GM12892 (cell line): ENCODE measurements around the gene CACNA1F.

Experiments used
- POLR2AphosphoS5 ChIP-seq: IDR thresholded peaks from 2 replicates; pipeline ENCODE4 v1.6.1; 2011; ENCODE audit warnings: low read depth, low read length, control low read depth
- TAF1 ChIP-seq: IDR thresholded peaks from 2 replicates; pipeline ENCODE4 v1.6.1; 2011; ENCODE audit warnings: low read depth, mild to moderate bottlenecking, control low read depth, low read length, borderline replicate concordance

DNA sequence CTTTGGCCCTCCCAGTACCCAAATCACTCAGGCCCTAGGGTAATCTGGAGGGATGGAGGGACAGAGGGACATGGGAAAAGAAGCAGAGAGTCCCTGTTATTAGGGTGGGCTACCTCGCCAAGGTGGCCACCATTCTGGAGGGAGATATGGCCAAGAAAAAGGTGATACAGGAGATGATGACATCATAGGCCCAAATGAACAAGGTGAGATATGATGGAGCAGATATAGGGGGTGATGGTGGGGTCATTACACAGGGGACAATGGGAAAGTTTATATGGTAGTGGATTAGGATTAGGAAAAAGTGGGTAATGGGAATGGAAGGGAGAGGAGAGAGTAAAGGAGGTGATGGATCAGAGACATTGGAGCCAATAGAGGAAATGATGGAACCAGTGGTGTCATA is 20.3 kb downstream of the CACNA1F start:
- TF ChIP-seq TAF1, result no peak
- no peak for TF ChIP-seq POLR2AphosphoS5
